ENCODE data around the gene CWC25.

Gene CWC25

GRCh38 chr17:38783227-38783626, 41.9 kb downstream of the CWC25 start:
- no peak for DNase-seq

GRCh38 chr17:38779965-38780752, 45.0 kb downstream of the CWC25 start:
- DNase-seq: no peak

- no peak for DNase-seq
These were observed 47.4 kb downstream of the CWC25 start for GRCh38 chr17:38777641-38778250.

- DNase-seq: no peak
These were observed 51.9 kb downstream of the CWC25 start for GRCh38 chr17:38773258-38773657.

- no peak for DNase-seq
These were observed 56.7 kb downstream of the CWC25 start for GRCh38 chr17:38768417-38768816.

GRCh38 chr17:38766341-38766740, 58.8 kb downstream of the CWC25 start:
- no peak for DNase-seq

GRCh38 chr17:38762231-38762630, 62.9 kb downstream of the CWC25 start:
- DNase-seq: no peak

- peak; percentile 35 for DNase-seq
These were observed 63.5 kb downstream of the CWC25 start for GRCh38 chr17:38761612-38762011.

- DNase-seq: no peak
These were observed 72.0 kb downstream of the CWC25 start for GRCh38 chr17:38753071-38753506.

- peak; percentile 99 for DNase-seq
These were observed 72.6 kb downstream of the CWC25 start, which contains the start of gene PSMB3 for GRCh38 chr17:38752308-38753070. Gene PSMB3, plus strand, starts transcription at chr17:38752741. Its CDS starts 86 bp downstream, at chr17:38752827.

- DNase-seq: peak; percentile 89
These were observed 73.3 kb downstream of the CWC25 start for GRCh38 chr17:38751808-38752307.

- DNase-seq: no peak
These were observed 73.8 kb downstream of the CWC25 start for GRCh38 chr17:38751144-38751807.
